ENCODE measurements around the gene LCE1D.

LCE1D gene

GRCh38 chr1:152786077-152786476 is 10.4 kb upstream of the LCE1D start, which contains the start of gene LCE1E:
Gene LCE1E, plus strand, starts transcription at chr1:152786257. Its CDS starts 1,043 bp downstream, at chr1:152787300.
- H3K9ac ChIP-seq: no peak within 1 kb of the TSS
- H3K4me2 ChIP-seq: no peak within 1 kb of the TSS
- no peaks in the 10 kb centered on the region for H3K27me3 ChIP-seq (ENCODE audit: insufficient read depth, low read depth)
- H4K20me1 ChIP-seq (ENCODE audit: insufficient read depth): no peaks in the 10 kb centered on the region
- H2AFZ ChIP-seq (ENCODE audit: low read depth): no peak within 1 kb of the TSS
- no peak within 1 kb of the TSS for H3K4me3 ChIP-seq (IDR thresholded peaks at IDR 0.05; ENCODE audit: insufficient read depth, low read depth, low read length)
- TF ChIP-seq, protein P1, sequence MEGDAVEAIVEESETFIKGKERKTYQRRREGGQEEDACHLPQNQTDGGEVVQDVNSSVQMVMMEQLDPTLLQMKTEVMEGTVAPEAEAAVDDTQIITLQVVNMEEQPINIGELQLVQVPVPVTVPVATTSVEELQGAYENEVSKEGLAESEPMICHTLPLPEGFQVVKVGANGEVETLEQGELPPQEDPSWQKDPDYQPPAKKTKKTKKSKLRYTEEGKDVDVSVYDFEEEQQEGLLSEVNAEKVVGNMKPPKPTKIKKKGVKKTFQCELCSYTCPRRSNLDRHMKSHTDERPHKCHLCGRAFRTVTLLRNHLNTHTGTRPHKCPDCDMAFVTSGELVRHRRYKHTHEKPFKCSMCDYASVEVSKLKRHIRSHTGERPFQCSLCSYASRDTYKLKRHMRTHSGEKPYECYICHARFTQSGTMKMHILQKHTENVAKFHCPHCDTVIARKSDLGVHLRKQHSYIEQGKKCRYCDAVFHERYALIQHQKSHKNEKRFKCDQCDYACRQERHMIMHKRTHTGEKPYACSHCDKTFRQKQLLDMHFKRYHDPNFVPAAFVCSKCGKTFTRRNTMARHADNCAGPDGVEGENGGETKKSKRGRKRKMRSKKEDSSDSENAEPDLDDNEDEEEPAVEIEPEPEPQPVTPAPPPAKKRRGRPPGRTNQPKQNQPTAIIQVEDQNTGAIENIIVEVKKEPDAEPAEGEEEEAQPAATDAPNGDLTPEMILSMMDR (conservative IDR thresholded peaks at IDR 0.05; ENCODE audit: low read depth, low read length): no peak
- H3K79me2 ChIP-seq (ENCODE audit: insufficient read depth, low read depth): no peaks in the 10 kb centered on the region
- H3K27ac ChIP-seq: no peak within 1 kb of the TSS
- H3K4me1 ChIP-seq (ENCODE audit: low read depth, poor library complexity, severe bottlenecking): no peaks in the 10 kb centered on the region
- no peaks in the 10 kb centered on the region for H3K36me3 ChIP-seq (ENCODE audit: insufficient read depth)

DNA sequence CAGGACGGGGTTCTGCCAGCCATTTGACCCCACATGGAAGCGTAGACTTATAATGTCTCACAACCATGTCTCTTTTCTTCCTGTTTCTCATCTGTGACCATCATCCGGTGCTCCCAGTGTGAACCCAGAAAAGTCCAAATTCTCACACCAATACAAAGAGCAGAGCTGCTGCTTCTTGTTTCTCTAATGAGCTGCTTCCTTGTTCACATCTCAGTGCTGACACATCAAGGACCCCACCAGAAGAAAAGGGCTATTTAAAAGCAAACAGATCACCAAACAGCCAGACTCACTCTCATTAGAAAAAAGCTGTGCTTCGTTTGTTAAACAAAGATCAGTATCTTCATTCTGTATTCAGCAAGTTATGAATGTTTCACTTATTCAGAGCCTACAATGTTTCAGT is 835 bp upstream of the LCE1D start:
- H3K9ac ChIP-seq: no peak overlapping the region
- no peak overlapping the region for H3K4me3 ChIP-seq (IDR thresholded peaks at IDR 0.05; ENCODE audit: insufficient read depth, low read depth, low read length)
- H3K27ac ChIP-seq: no peak overlapping the region
- H3K36me3 ChIP-seq (ENCODE audit: insufficient read depth): no peaks in the 10 kb centered on the region
- H3K79me2 ChIP-seq (ENCODE audit: insufficient read depth, low read depth): no peaks in the 10 kb centered on the region
- TF ChIP-seq, protein P1 (conservative IDR thresholded peaks at IDR 0.05; ENCODE audit: low read depth, low read length): no peak
- H3K27me3 ChIP-seq (ENCODE audit: insufficient read depth, low read depth): no peaks in the 10 kb centered on the region
- H4K20me1 ChIP-seq (ENCODE audit: insufficient read depth): no peaks in the 10 kb centered on the region
- no peaks in the 10 kb centered on the region for H3K4me1 ChIP-seq (ENCODE audit: low read depth, poor library complexity, severe bottlenecking)
- no peak overlapping the region for H3K4me2 ChIP-seq
- H2AFZ ChIP-seq (ENCODE audit: low read depth): no peak overlapping the region; the same call in 1 of the 2 replicates

DNA sequence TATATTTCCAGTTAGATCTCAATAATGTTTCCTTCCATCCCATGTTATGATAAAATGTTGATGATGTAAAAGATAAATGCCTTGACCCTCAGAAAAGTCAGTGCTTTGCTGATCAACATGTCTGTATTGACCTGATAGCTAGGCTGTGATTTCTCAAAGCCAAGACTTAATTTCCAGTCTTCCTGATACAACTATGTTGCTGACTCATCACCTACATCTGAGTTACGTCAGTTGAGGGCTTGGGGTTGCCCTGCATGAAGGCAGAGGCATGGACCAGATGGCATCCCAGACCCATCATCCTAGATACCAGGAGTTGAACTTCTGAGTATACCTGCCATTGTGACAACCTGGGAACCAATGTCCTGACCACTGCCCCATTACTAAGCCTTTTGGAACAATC is 4.8 kb downstream of the LCE1D start:
- H3K79me2 ChIP-seq (ENCODE audit: insufficient read depth, low read depth): no peaks in the 10 kb centered on the region

DNA sequence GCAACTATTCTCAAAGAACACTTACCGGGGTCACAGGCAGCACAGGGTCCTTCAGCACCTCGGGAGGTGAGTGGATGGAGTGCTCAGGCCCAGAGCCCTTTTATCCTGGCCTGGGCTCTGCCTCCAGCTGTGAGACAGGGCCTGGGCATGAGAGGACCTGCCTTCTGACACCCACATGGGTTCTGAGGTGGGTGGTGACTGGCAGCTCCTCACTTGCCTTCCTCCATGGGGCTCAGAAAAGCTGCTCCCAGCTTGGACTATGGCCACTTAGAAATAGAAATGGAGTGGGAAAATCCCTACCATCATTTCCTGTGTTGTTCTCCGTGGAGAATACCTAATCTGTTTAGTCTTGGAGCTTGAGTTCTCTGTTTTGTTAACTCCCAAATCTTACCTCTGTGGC is 10.1 kb downstream of the LCE1D start, which contains the start of gene LCE1C:
Gene LCE1C, minus strand, starts transcription at position 76 of the 400 bp plus-strand sequence. CDS start 1,173 bp downstream, outside the sequence.
- TF ChIP-seq, protein P1 (conservative IDR thresholded peaks at IDR 0.05; ENCODE audit: low read depth, low read length): no peak
- Histone ChIP-seq H3K36me3 (ENCODE audit: insufficient read depth) (no peaks in the 10 kb centered on the region), H3K9ac (no peak within 1 kb of the TSS), H3K79me2 (ENCODE audit: insufficient read depth, low read depth) (no peaks in the 10 kb centered on the region), H3K4me1 (ENCODE audit: low read depth, poor library complexity, severe bottlenecking) (no peaks in the 10 kb centered on the region), H3K27me3 (ENCODE audit: insufficient read depth, low read depth) (no peaks in the 10 kb centered on the region), H3K4me2 (no peak within 1 kb of the TSS), H2AFZ (ENCODE audit: low read depth) (no peak within 1 kb of the TSS), H3K4me3 (IDR thresholded peaks at IDR 0.05; ENCODE audit: insufficient read depth, low read depth, low read length) (no peak within 1 kb of the TSS), H4K20me1 (ENCODE audit: insufficient read depth) (no peaks in the 10 kb centered on the region), H3K27ac (no peak within 1 kb of the TSS)

More for the DNA sequence above, 4.8 kb downstream of the LCE1D start:
- no peak overlapping the region for H3K27ac ChIP-seq
- no peak overlapping the region for H3K4me3 ChIP-seq (IDR thresholded peaks at IDR 0.05; ENCODE audit: insufficient read depth, low read depth, low read length)
- H3K9ac ChIP-seq: no peak overlapping the region
- no peaks in the 10 kb centered on the region for H4K20me1 ChIP-seq (ENCODE audit: insufficient read depth)
- no peaks in the 10 kb centered on the region for H3K36me3 ChIP-seq (ENCODE audit: insufficient read depth)
- no peaks in the 10 kb centered on the region for H3K4me1 ChIP-seq (ENCODE audit: low read depth, poor library complexity, severe bottlenecking)
- H3K27me3 ChIP-seq (ENCODE audit: insufficient read depth, low read depth): no peaks in the 10 kb centered on the region
- TF ChIP-seq, protein P1 (conservative IDR thresholded peaks at IDR 0.05; ENCODE audit: low read depth, low read length): no peak
- H3K4me2 ChIP-seq: no peak overlapping the region
- H2AFZ ChIP-seq (ENCODE audit: low read depth): no peak overlapping the region

Data from KMS-11 (cell line).